K562 (cell line): ENCODE results near the gene HYAL1. TPM values are rescaled to one million over a fixed set of nuclear protein-coding genes. Genes with fewer than 3 reads are reported as not detected.

Source experiments
- ATAC-seq: fragments of 200-7000 bp; cut with Tn5 transposase; 3 replicates; pipeline ENCODE4 v1.9.1; 2020; ENCODE audit warnings: moderate library complexity
- BruUV-seq: library from RNA; stranded (reverse); fragments of 400-500 nt; replicated peaks from 2 replicates; lab custom pipeline; 2021; lab: Mats Ljungman, UMichigan
- CTCF ChIA-PET: fragments of 300-600 bp; formaldehyde crosslinking; extraction: SDS; loops from one replicate; lab custom pipeline; 2021; ENCODE audit warnings: low intra/inter-chr PET ratio; lab: Yijun Ruan, JAX
- POLR2A ChIA-PET: fragments of 300-600, 350-650 bp; sonication (Branson Sonifier 250); formaldehyde crosslinking; extraction: SDS; loops from one replicate; lab custom pipeline; 2021; ENCODE audit warnings: antibody characterized with exemption, inconsistent platforms; lab: Yijun Ruan, JAX
- DNase-seq, 4 experiments: peaks; one replicate each; pipeline versions ENCODE4 v3.0.0 to v3.0.0-alpha.2; 2011 to 2018; ENCODE audit warnings: low spot score in 3 of 4, mixed read lengths in 3 of 4; ENCODE audit errors: extremely low read depth in 1 of 4
- FAIRE-seq: peaks from 2 replicates; lab custom pipeline; 2011; peaks lifted over from hg19 to GRCh38; lab: Jason Lieb, UNC
- H2AFZ ChIP-seq: 2 replicates; pipeline ENCODE4 v1.6.0; 2011; ENCODE audit warnings: low read depth, low read length, control low read depth, inconsistent platforms
- H3K27ac ChIP-seq: fragments of 200-600 bp; 3 replicates; pipeline ENCODE4 v1.8.0; 2011; ENCODE audit warnings: low read depth, mild to moderate bottlenecking, control low read depth, inconsistent platforms, low read length, moderate library complexity, mixed read lengths; ENCODE audit errors: extremely low read depth
- H3K27me3 ChIP-seq, 2 experiments: fragments of 300-600 bp in 1 of 2; 2 replicates in 1 of 2; 3 replicates in 1 of 2; pipeline versions ENCODE4 v1.6.0 to v1.8.0; 2011; ENCODE audit warnings: inconsistent platforms in 2 of 2, low read length in 2 of 2, mild to moderate bottlenecking in 1 of 2, mixed read lengths in 1 of 2, moderate library complexity in 1 of 2; ENCODE audit not compliant: control insufficient read depth in 2 of 2, insufficient read depth in 2 of 2
- H3K36me3 ChIP-seq: fragments of 300-600 bp; 3 replicates; pipeline ENCODE4 v1.8.0; 2011; ENCODE audit warnings: mild to moderate bottlenecking, low read length, inconsistent platforms; ENCODE audit not compliant: control insufficient read depth, insufficient read depth
- H3K4me1 ChIP-seq, 2 experiments: fragments of 200-600 bp in 1 of 2; replicated peaks in 1 of 2; 2 replicates in 1 of 2; 3 replicates in 1 of 2; pipeline versions ENCODE4 v1.5.1 to v1.8.0; 2011; ENCODE audit warnings: inconsistent platforms in 2 of 2, low read length in 2 of 2, mild to moderate bottlenecking in 1 of 2, mixed read lengths in 1 of 2, moderate library complexity in 1 of 2; ENCODE audit not compliant: control insufficient read depth in 2 of 2, insufficient read depth in 2 of 2
- H3K4me2 ChIP-seq: 2 replicates; pipeline ENCODE4 v1.6.1; 2011; ENCODE audit warnings: low read length, control low read depth, inconsistent platforms, mixed read lengths; ENCODE audit not compliant: insufficient read depth
- H3K4me3 ChIP-seq: fragments of 200-600 bp; sonication (generic), shearing (Covaris generic); 2 replicates; pipeline ENCODE4 v1.5.1; 2016; ENCODE audit warnings: control low read depth, inconsistent platforms
- H3K79me2 ChIP-seq: fragments of 200-600 bp; 3 replicates; pipeline ENCODE4 v1.8.0; 2011; ENCODE audit warnings: low read length, inconsistent platforms; ENCODE audit not compliant: control insufficient read depth, insufficient read depth
- H3K9ac ChIP-seq, 2 experiments: 2 replicates each; pipeline versions ENCODE4 v1.6.0 to v1.6.1; 2011; ENCODE audit warnings: low read depth in 2 of 2, low read length in 2 of 2, control low read depth in 1 of 2, inconsistent platforms in 1 of 2, mild to moderate bottlenecking in 1 of 2, mixed read lengths in 1 of 2; ENCODE audit not compliant: insufficient read depth in 1 of 2
- H3K9me1 ChIP-seq: one replicate; pipeline ENCODE4 v1.6.0; 2011; ENCODE audit warnings: inconsistent platforms, mild to moderate bottlenecking, low read length, moderate library complexity; ENCODE audit not compliant: control insufficient read depth, insufficient read depth
- H3K9me3 ChIP-seq: replicated peaks from 2 replicates; pipeline ENCODE4 v1.5.1; 2011; ENCODE audit warnings: low read depth, low read length, inconsistent platforms; ENCODE audit not compliant: control insufficient read depth, insufficient read depth
- H4K20me1 ChIP-seq: replicated peaks from 2 replicates; pipeline ENCODE4 v1.6.1; 2011; ENCODE audit warnings: low read length, inconsistent platforms, mixed read lengths; ENCODE audit not compliant: control insufficient read depth, insufficient read depth
- CTBP1 ChIP-seq: fragments of 450-650 bp; IDR thresholded peaks from 2 replicates; pipeline ENCODE4 v1.6.1; 2016; ENCODE audit warnings: borderline replicate concordance
- E2F1 ChIP-seq: sonication (generic); formaldehyde crosslinking; IDR thresholded peaks from 2 replicates; pipeline ENCODE4 v1.8.1; 2023; ENCODE audit warnings: mild to moderate bottlenecking, missing genetic modification reagents, moderate library complexity
- E2F4 ChIP-seq: sonication (generic); formaldehyde crosslinking; IDR thresholded peaks from 2 replicates; pipeline ENCODE4 v1.8.0; 2022; ENCODE audit warnings: mild to moderate bottlenecking, low read depth, missing genetic modification reagents
- HCFC1 ChIP-seq: IDR thresholded peaks from 2 replicates; pipeline ENCODE4 v1.6.1; 2012; ENCODE audit warnings: low read depth, low read length, improper control_type of control experiment
- HOMEZ ChIP-seq: fragments of 250-450 bp; sonication (Bioruptor Pico); IDR thresholded peaks from 2 replicates; pipeline ENCODE4 v1.4.0; 2020; ENCODE audit warnings: mild to moderate bottlenecking, moderate library complexity
- L3MBTL2 ChIP-seq: fragments of 450-650 bp; IDR thresholded peaks from 2 replicates; pipeline ENCODE4 v1.6.1; 2016; ENCODE audit warnings: mild to moderate bottlenecking, moderate library complexity
- MYNN ChIP-seq, 2 experiments: sonication (generic); formaldehyde crosslinking in 1 of 2; IDR thresholded peaks; 2 replicates each; pipeline versions ENCODE4 v1.5.0 to v1.6.1; 2016 to 2020; ENCODE audit warnings: antibody characterized with exemption in 1 of 2, missing genetic modification reagents in 1 of 2
- NCOA4 ChIP-seq: fragments of 450-650 bp; IDR thresholded peaks from 2 replicates; pipeline ENCODE4 v1.6.1; 2018; ENCODE audit warnings: mild to moderate bottlenecking; ENCODE audit not compliant: partially characterized antibody
- RUNX1 ChIP-seq: sonication (generic); IDR thresholded peaks from 2 replicates; pipeline ENCODE4 v1.6.1; 2016; ENCODE audit warnings: antibody characterized with exemption, low read depth
- SNIP1 ChIP-seq: fragments of 450-650 bp; IDR thresholded peaks from 2 replicates; pipeline ENCODE4 v1.7.1; 2017; ENCODE audit warnings: low read depth, mild to moderate bottlenecking
- SRSF3 ChIP-seq: fragments of 200-400 bp; formaldehyde crosslinking; IDR thresholded peaks from 2 replicates; pipeline ENCODE4 v1.6.1; 2016; ENCODE audit warnings: mild to moderate bottlenecking, low read length, moderate library complexity; ENCODE audit not compliant: insufficient read depth
- TARDBP ChIP-seq: fragments of 450-650 bp; IDR thresholded peaks from 2 replicates; pipeline ENCODE4 v1.6.1; 2016
- WHSC1 ChIP-seq: IDR thresholded peaks from one replicate; pipeline ENCODE4 v1.6.1; 2012; ENCODE audit warnings: low read length, control low read depth, inconsistent platforms
- ZFP36 ChIP-seq: fragments of 150-350 bp; IDR thresholded peaks from 2 replicates; pipeline ENCODE4 v1.6.1; 2018; ENCODE audit warnings: low read length, low read depth; ENCODE audit not compliant: partially characterized antibody
- ZNF639 ChIP-seq, 2 experiments: fragments of 200-800 bp in 1 of 2; sonication (Bioruptor generic) in 1 of 2; sonication (generic) in 1 of 2; formaldehyde crosslinking in 1 of 2; IDR thresholded peaks in 1 of 2; conservative IDR thresholded peaks in 1 of 2; 2 replicates each; pipeline versions ENCODE4 v1.5.0 to v1.6.1; 2016 to 2020; ENCODE audit warnings: missing compliant biosample characterization in 1 of 2, missing genetic modification characterization in 1 of 2, missing genetic modification reagents in 1 of 2
- WGBS: fragments of 100-300 bp; shearing (Covaris generic); methylation state at CpG from one replicate; pipeline ENCODE4 v1.1.6; 2016; ENCODE audit warnings: low coverage, mixed read lengths; ENCODE audit not compliant: insufficient coverage; ENCODE audit errors: missing lambda C conversion rate; 5-methylcytosine and 5-hydroxymethylcytosine counted together
- in situ Hi-C: fragments of 300-500 bp; cut with MboI; formaldehyde crosslinking; loops from 4 replicates; pipeline ENCODE4 v1.15.0; 2018; ENCODE audit warnings: inconsistent platforms, mixed read lengths
- intact Hi-C: fragments of 100-400 bp; cut with micrococcal nuclease; formaldehyde crosslinking; loops from 2 replicates; pipeline ENCODE4 v1.14.2; 2022
- polyA plus RNA-seq, 8 experiments: library from polyadenylated mRNA; depleted of rRNA in 4 of 8; stranded (reverse) in 5 of 8; unstranded in 3 of 8; fragments of >200 nt; fragmentation: Nextera tagmentation in 2 of 8; fragmentation: Illumina TruSeq in 1 of 8; extraction: Ambion mirVana in 2 of 8; extraction: Trizol in 1 of 8; gene quantifications; 2 replicates each; pipeline versions ENCODE4 v1.2.1 to v1.2.3, GENCODE V29; 2011 to 2014; ENCODE audit warnings: inconsistent platforms in 1 of 8, missing spikeins in 1 of 8
- total RNA-seq, 7 experiments: library from RNA; depleted of rRNA in 6 of 7; stranded (reverse); fragments of >200 nt in 6 of 7; fragmentation: Illumina TruSeq in 2 of 7; extraction: Trizol in 2 of 7; gene quantifications; 2 replicates each; pipeline versions ENCODE4 v1.2.1 to v1.2.3, GENCODE V29; 2011 to 2021; ENCODE audit warnings: low replicate concordance in 1 of 7

HYAL1 gene
- total and polyA plus RNA-seq, 9 of the 15 experiments (the other 6 are each of a cell fraction or from before 2014, with no cell fraction given), result 1.4 to 8.5 (median 4.7) TPM

- no peak for FAIRE-seq
- peaks cover 4% of the 10 kb centered on the region; the same call in 1 of the 2 replicates for H3K9me3 ChIP-seq
- ATAC-seq, result no peak
- BruUV-seq, result no TSS peak
- no peaks in the 10 kb centered on the region for H3K27me3 ChIP-seq
- POLR2A ChIA-PET, result interaction anchor here (0.6 to 1.4 kb wide), 5 partner anchors 14 to 537 kb away, joined by 3 to 5 read pairs (median 4); partner anchors contain the start of gene GMPPB
- no peak overlapping the region for H2AFZ ChIP-seq
- in situ Hi-C loops (no loop called here), intact Hi-C loops (no loop called here)
- peaks cover 21% of the 10 kb centered on the region; the same call in 2 of the 3 replicates for H3K36me3 ChIP-seq
- no peaks in the 10 kb centered on the region for H4K20me1 ChIP-seq
- H3K4me1 ChIP-seq, result peaks cover 6 to 39% of the 10 kb centered on the region in 2 experiments; a peak in 4 of 5 replicates
- H3K4me3 ChIP-seq, result peak overlapping the region; percentile 58; the same call in 1 of the 2 replicates
- peaks cover 3% of the 10 kb centered on the region; the same call in 1 of the 3 replicates for H3K79me2 ChIP-seq
- H3K27ac ChIP-seq, result peak overlapping the region; percentile 84; the same call in 2 of the 3 replicates
- H3K4me2 ChIP-seq, result peak overlapping the region; percentile 82
- 74% methylated on average over 3 of the region's 5 CpGs for WGBS
- no peaks in the 10 kb centered on the region for H3K9me1 ChIP-seq
- CTCF ChIA-PET, result interaction anchor here (0.9 to 1.4 kb wide), 2 partner anchors 12 to 91 kb away, joined by 3 to 7 read pairs; no protein-coding TSS in a partner anchor
- H3K9ac ChIP-seq, result peak overlapping the region; percentile 73 to 94; a peak in 3 of 4 replicates
- DNase-seq, result no peak
- TF ChIP-seq SRSF3 (no peak), ZNF639 (CRISPR knock-in tag; conservative IDR thresholded peaks at IDR 0.05 in 1 of 2, IDR thresholded peaks at IDR 0.05 in 1 of 2) (no peak), E2F4 (CRISPR knock-in tag) (no peak), RUNX1 (no peak), NCOA4 (no peak), TARDBP (no peak), HCFC1 (no peak), MYNN (IDR thresholded peaks at IDR 0.05) (no peak), MYNN (CRISPR knock-in tag; IDR thresholded peaks at IDR 0.05) (no peak), WHSC1 (no peak), ZFP36 (no peak), E2F1 (CRISPR knock-in tag) (no peak), L3MBTL2 (no peak), SNIP1 (no peak), CTBP1 (no peak), HOMEZ (CRISPR knock-in tag) (no peak)
Observed at GRCh38 chr3:50260942-50261441, 42.4 kb downstream of the HYAL1 start.
